GM21526 (cell line): ENCODE data around the gene NUDCD3.

Experiments used
- ATAC-seq: cut with Tn5 transposase; IDR thresholded peaks from one replicate; pipeline ENCODE4 v1.9.1; 2021; ENCODE audit warnings: moderate library complexity; ENCODE audit not compliant: unreplicated experiment, low FRiP score

NUDCD3 gene

GRCh38 chr7:44373418-44373740 lies 117.1 kb downstream of the NUDCD3 start:
- ATAC-seq, result no peak

- ATAC-seq, result no peak
Measured at GRCh38 chr7:44372560-44373417, 117.7 kb downstream of the NUDCD3 start.

- ATAC-seq, result no peak
Measured at GRCh38 chr7:44368885-44369284, 121.6 kb downstream of the NUDCD3 start.

- no peak for ATAC-seq
Measured at GRCh38 chr7:44368455-44368854, 122.0 kb downstream of the NUDCD3 start.

GRCh38 chr7:44367475-44368043 lies 122.9 kb downstream of the NUDCD3 start:
- no peak for ATAC-seq

- no peak for ATAC-seq
Measured at GRCh38 chr7:44366986-44367385, 123.5 kb downstream of the NUDCD3 start.

GRCh38 chr7:44353668-44354067 lies 136.8 kb downstream of the NUDCD3 start:
- ATAC-seq, result no peak

GRCh38 chr7:44348851-44349781 lies 141.3 kb downstream of the NUDCD3 start:
- no peak for ATAC-seq

GRCh38 chr7:44348300-44348699 lies 142.2 kb downstream of the NUDCD3 start:
- ATAC-seq, result no peak

GRCh38 chr7:44347546-44348114 lies 142.8 kb downstream of the NUDCD3 start:
- ATAC-seq, result no peak

- ATAC-seq, result no peak
Measured at GRCh38 chr7:44346063-44346462, 144.4 kb downstream of the NUDCD3 start.

GRCh38 chr7:44341401-44341800 lies 149.1 kb downstream of the NUDCD3 start:
- ATAC-seq, result no peak

- ATAC-seq, result peak; percentile 67
Measured at GRCh38 chr7:44338600-44338999, 151.9 kb downstream of the NUDCD3 start.

GRCh38 chr7:44336491-44336890 lies 154.0 kb downstream of the NUDCD3 start:
- ATAC-seq, result no peak

GRCh38 chr7:44335184-44335583 lies 155.3 kb downstream of the NUDCD3 start:
- no peak for ATAC-seq

GRCh38 chr7:44334734-44335097 lies 155.7 kb downstream of the NUDCD3 start:
- no peak for ATAC-seq

- no peak for ATAC-seq
Measured at GRCh38 chr7:44333911-44334733, 156.3 kb downstream of the NUDCD3 start.

- no peak for ATAC-seq
Measured at GRCh38 chr7:44331682-44332081, 158.8 kb downstream of the NUDCD3 start.

- ATAC-seq, result no peak
Measured at GRCh38 chr7:44330331-44330730, 160.1 kb downstream of the NUDCD3 start.

GRCh38 chr7:44329888-44330287 lies 160.6 kb downstream of the NUDCD3 start:
- no peak for ATAC-seq
